Measurements from ENCODE around the gene MID1. TPM values are rescaled to one million over a fixed set of nuclear protein-coding genes. Genes with fewer than 3 reads are reported as not detected.

The MID1 gene, protein sequence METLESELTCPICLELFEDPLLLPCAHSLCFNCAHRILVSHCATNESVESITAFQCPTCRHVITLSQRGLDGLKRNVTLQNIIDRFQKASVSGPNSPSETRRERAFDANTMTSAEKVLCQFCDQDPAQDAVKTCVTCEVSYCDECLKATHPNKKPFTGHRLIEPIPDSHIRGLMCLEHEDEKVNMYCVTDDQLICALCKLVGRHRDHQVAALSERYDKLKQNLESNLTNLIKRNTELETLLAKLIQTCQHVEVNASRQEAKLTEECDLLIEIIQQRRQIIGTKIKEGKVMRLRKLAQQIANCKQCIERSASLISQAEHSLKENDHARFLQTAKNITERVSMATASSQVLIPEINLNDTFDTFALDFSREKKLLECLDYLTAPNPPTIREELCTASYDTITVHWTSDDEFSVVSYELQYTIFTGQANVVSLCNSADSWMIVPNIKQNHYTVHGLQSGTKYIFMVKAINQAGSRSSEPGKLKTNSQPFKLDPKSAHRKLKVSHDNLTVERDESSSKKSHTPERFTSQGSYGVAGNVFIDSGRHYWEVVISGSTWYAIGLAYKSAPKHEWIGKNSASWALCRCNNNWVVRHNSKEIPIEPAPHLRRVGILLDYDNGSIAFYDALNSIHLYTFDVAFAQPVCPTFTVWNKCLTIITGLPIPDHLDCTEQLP
- 7.0 TPM for total RNA-seq
- long read RNA-seq, full-length matches to known transcripts = 3 of 3 reads
- long read RNA-seq, partial matches to known transcripts = 0 of 3 reads
- long read RNA-seq, other reads (novel, unspliced or antisense) = 0 of 3 reads

DNA sequence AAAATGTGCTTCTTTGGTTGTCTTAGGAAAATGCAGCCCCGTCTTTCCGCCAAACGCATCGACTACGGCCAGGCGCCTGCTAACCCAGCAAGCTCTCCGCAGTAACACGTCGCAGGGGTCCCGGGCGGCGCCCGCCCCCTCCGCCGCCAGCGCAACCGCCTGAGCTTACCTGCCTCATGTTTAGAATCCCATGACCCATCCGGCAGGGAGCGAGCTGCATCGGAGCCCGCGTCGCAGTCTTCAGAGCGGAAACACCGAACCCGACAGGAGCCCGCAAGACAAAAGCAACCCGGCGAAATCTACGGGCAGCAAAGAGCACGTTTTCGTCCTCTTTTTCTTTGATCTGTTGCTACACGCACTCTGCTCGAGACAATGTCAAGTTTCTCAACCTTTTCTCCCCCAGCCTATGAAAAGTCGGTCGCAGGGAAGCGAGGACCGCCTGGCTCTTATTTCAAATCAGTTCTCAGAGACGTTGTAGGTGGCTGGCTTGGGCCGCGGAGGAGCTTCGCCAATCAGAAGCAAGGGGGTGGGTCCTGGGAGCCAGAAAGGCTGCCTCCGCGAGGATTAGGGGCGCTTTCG lies at the start of gene MID1:
TSS of gene MID1 (minus strand) at position 465 of the 579 bp plus-strand sequence. CDS start 53,038 bp downstream, outside the sequence.
- intact Hi-C loops (cut with DNase I) = no loop called here
- peak; percentile 82 for DNase-seq (ENCODE audit: missing footprints)
- peak; percentile 90 for ATAC-seq

DNA sequence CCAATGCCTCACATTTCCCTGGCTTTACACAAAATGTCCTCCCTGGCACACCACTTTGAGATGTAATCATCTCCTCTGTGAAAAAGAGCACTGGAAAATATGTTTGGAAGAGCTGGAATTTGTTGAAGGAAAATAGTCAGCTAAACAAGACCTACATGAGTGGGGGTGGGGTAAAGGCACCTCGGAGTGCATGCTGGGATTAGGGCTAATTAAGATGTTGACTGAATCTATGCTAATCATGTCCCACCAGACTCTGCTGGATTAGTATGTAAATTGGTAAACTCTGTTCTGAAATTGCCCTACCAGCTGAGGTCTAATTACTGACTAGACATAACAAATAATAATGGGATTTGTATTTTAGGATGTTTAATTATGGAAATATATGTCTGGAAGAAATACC lies 46.8 kb upstream of the MID1 start:
- intact Hi-C loops (cut with DNase I) = no loop called here
- DNase-seq (ENCODE audit: missing footprints) (no peak), ATAC-seq (no peak)

DNA sequence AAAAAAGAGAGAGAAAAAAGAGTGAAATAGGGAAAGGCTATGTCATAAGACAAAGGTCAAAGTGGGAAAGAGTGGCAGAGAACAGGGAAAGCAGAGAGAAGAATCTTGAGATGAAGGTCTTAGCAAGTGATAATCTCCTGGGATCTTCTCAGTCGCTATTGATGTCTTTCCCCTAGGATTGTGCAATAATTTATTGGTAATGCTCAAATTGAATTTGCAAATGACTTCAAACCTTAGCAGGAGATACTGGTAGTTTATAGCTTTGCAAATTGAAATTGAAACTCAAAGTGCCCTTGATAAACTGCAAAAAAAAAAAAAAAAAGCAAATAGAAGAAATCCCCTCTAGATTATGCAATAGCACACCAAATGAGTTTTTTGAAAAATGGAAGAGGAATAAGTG lies 45.7 kb upstream of the MID1 start:
- intact Hi-C loops (cut with DNase I) = no loop called here
- DNase-seq (ENCODE audit: missing footprints) (no peak), ATAC-seq (no peak)

DNA sequence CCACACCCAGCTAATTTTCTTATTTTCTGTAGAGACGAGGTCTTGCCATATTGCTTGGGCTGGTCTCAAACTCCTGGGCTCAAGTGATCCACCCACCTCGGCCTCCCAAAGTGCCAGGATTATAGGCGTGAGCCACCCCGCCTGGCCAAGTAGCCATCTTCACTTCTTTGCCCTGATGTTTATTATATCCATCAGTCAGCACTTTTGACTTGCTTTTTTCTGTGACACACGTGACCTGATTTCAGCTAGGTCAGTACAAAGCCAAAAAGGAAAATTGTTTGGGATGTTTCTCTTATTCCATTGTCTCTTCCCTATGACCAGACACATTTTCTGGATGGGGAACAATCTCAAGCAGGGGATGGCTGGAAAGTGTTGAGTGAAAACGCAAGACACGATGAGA lies 45.3 kb upstream of the MID1 start:
- DNase-seq (ENCODE audit: missing footprints) = no peak
- intact Hi-C loops (cut with DNase I) = no loop called here
- ATAC-seq = no peak

DNA sequence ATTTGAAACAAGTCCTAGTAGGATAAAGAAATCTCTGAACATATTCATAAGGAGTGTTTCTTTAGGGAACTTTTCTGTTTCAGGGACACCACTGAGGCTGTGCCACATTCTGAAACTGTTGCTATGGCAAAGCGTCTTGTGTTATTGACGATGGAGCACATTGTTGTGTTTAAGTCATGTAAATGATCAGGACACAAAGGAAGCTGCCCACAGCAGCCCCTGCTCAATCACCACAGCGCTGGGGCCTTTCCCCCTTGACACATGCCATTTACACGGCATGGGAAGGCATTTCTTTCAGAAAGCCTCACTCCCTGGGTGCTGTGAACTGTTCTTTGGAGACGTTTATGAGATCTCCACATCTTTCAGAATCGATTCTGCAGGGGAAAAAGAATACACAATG lies 39.8 kb upstream of the MID1 start:
- intact Hi-C loops (cut with DNase I) = no loop called here
- ATAC-seq (no peak), DNase-seq (ENCODE audit: missing footprints) (no peak)

DNA sequence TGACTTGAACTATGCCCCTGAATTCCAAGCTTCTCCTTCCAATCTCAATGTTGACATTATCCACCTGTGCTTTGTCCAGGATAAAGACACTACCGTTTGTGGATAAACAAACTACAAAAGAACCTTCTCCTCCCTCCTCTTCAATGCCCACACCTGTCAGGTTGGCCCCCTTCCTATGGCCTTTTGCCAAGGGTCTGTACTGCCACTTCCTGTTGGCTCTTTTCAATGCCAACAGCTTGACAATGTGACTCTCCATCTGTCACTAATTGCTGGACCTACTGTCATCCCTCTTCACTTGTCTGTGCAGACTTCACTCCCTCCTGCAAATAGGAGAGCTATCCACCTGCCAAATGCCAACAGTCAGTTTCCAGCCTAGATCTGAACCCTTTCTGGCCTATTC lies 35.8 kb upstream of the MID1 start:
- intact Hi-C loops (cut with DNase I) = no loop called here

DNA sequence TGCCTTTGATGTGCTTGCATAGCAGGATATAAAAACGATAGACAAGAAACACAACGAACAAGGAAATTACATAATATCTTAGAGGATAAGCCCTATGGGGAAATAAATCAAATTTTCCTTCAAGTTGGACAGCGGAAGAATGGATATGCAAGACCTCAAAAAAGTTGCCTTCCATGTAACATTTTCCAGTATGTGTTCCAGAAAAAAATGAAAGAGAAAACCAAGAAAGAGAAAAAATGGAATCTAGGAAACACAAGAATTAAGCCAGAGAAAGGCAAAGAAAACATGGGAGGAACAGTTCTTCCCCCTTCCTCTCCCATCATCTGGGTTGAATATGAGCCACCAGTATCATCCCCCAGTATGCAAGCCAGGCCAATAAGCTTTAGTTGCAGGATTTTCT lies 34.6 kb upstream of the MID1 start:
- ATAC-seq (no peak), DNase-seq (ENCODE audit: missing footprints) (no peak)
- intact Hi-C loops (cut with DNase I) = no loop called here

More for the DNA sequence above, 35.8 kb upstream of the MID1 start:
- no peak for DNase-seq (ENCODE audit: missing footprints)
- no peak for ATAC-seq

DNA sequence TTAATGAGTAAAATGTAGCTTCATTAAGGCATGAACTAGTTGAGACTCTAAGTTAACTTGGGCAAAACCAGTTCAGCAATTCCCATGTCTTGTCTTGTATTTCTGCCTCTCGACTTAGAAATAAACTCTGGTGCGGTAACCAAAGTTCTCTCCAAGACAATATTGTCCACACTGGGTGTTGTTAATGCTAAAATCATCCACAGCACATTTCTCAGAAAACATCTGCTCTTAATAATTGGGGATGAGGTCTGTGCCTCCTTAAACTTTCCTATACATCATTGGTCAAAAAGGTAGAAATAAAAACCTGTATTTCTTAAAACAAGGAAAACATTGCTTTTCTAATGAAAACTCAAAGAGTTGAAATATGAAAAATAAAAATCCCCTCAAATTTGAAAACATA lies 32.9 kb upstream of the MID1 start:
- intact Hi-C loops (cut with DNase I) = no loop called here
- ATAC-seq = no peak
- no peak for DNase-seq (ENCODE audit: missing footprints)

DNA sequence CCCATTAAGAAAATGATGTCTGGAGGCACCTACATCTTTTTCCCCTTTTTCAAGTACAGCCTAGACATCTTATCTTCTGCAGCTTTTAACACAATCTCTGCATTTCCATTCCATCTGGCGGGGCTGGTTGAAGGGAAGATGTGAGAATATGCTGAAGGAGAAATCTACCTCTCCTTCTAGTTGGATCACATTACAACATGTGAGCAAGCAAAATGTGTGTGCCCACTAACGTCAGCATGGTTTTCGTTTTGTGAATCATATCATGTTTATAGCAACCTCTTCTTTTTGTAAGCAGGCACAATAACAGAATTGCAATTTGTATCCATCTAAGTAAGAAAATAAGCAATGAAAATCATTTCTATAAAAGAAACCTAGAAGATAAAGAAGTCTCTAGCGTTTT lies 28.9 kb upstream of the MID1 start:
- ATAC-seq (no peak), DNase-seq (ENCODE audit: missing footprints) (no peak)
- intact Hi-C loops (cut with DNase I) = no loop called here

DNA sequence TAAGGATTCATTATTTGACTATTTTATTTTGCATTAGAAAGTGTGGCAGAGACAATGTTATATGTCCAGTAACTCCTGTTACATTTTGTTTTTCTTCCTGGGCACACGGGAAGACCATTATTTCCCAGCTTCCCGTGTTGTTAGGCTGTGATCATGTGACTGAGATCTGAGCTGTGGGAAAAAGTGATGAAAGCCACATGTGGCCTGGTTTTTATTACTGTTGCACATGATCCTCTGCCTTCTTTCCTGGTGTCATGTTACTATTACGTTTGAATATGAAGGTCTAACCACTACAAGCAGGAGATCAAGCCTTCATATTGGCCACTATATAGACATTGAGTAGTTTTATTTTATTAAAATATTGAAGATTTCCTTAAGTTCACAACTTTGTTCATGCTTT lies 28.2 kb upstream of the MID1 start:
- DNase-seq (ENCODE audit: missing footprints) = no peak
- intact Hi-C loops (cut with DNase I) = no loop called here

DNA sequence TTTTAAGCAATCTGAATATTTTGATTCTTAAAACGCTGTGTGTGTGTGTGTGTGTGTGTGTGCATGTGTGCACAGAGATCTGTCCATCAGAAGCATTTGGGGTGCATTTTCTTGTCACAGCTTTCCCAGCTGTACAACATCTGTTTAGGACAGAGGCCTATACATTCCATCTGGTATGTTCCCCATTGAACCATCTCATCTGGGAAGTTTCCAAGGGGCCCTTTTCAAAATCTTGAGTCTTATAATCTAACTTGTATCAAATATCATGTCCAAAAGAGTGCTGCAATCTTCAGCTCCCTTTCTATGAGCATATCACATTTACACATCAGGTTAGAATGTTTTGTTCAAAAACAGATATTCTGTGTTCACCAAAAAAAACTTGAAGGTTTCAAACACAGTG lies 16.5 kb upstream of the MID1 start:
- intact Hi-C loops (cut with DNase I) = loop anchor here (1.0 to 10.0 kb wide), 2 partner anchors 312 to 448 kb away; no protein-coding TSS in a partner anchor
- DNase-seq (ENCODE audit: missing footprints) (no peak), ATAC-seq (no peak)

More for the DNA sequence above, 28.2 kb upstream of the MID1 start:
- no peak for ATAC-seq

DNA sequence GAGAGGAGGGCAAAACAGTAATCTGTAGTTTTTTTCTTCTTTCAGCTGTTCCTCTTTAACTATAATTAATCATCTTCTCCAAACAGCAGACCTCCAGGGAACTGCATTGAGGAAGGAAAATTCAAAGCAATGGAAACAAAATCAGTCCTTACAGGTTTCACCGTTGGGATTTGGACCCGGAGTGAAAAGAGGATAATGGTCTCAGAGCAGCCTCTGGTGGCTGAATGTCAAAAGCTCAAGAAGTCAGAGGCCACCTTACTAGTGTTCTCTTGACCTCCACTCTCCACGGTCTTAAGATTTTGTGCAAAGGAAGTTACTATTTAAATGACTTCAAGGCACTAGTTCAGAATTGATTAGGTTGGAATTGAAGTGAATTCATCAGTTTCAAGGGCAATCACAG lies 16.0 kb upstream of the MID1 start:
- DNase-seq (ENCODE audit: missing footprints) = no peak

DNA sequence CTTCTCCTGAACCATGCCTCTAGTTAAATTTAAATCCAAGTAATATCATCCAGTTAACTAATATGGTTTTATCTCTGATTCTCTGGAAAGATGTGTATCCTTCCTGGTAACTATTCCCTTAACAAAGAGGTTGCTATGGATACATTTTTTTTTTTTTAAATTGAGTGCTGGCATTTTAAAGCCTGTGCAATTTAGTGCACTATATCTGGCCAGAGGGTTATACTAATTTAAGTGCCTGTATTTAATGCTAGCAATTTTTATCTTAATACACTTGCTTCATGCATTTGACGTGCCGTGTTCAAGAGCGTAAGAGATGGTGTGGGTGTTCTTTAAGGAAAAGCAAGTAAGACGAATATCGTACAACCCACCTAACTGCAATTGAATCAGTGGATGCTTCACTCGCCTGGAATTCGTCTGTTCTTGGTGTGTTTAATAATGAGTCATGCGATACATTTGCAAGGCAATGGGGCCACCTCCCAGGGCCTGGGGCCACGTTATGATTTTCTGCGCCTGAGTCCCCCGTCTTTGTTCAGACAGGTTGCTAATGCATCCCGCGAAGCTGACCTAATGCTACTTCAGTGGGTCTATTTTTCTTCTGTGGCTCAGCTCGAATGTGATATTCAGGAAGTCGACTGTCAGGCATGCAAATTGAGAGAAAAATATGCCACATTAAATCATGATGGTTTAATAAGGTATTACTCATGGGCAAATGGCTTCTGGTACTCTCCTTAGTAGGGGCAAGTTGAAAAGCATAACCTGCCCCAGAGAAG lies 14.2 kb upstream of the MID1 start:
- no peak for ATAC-seq
- intact Hi-C loops (cut with DNase I) = loop anchor here (10.0 kb wide), 1 partner anchor 310 kb away; no protein-coding TSS in a partner anchor
- no peak for DNase-seq (ENCODE audit: missing footprints)

More for the DNA sequence above, 16.0 kb upstream of the MID1 start:
- ATAC-seq = peak; percentile 77
- intact Hi-C loops (cut with DNase I) = loop anchor here (1.0 to 10.0 kb wide), 2 partner anchors 312 to 447 kb away; no protein-coding TSS in a partner anchor

DNA sequence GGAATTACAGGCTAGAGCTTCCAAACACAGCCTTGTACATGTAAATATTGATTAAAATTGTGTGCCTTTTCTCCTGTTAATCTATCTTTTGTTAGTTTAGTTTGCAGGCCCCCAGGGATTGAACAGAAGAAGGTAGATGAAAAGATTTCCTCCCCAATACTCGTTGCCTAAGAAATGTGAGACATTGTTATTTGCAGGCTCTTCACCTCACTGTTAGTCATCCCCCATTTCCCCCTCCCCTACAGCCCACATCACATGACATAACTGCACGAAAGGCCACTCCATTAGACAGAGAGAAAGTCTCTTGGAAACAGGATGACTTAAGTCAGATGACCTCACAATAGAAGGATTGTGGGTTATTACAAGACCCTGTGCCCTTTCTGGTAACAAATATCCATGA lies 13.3 kb upstream of the MID1 start:
- ATAC-seq = peak; percentile 72
- intact Hi-C loops (cut with DNase I) = loop anchor here (10.0 kb wide), 1 partner anchor 309 kb away; no protein-coding TSS in a partner anchor
- no peak for DNase-seq (ENCODE audit: missing footprints)

DNA sequence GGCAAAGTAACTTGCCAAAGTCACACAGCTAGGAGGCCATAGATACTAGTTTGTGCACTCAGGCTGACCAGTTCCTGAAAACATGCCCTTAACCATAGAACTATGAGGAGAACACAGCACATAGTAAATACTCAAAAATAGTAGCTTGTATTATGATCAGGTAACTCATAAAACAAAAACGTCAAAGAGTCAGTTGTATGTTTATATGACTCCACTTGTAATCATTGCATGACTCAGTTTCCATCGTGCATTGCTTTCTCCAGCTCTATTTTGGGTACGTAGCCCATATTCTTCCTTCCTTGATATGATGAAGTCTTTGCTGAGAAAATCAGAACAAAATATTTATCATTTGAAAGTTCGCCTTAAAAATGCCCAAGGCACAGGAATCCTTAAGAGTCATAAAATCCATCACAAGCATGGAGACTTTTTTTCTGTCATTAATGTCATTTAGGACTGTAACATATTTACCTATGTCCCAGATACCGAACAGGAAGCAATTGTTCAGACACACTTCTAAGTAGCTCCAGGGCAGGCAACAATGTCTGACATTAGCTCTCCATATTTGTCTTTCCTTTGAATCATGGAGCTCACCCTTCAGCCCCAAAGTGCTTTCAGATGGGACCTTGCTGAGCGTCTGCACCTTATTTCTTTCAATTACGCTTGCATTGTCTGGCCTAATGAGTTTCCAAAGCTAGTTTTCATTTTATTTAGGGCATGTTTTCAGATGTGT lies 11.2 kb upstream of the MID1 start:
- DNase-seq (ENCODE audit: missing footprints) (no peak), ATAC-seq (no peak)
- intact Hi-C loops (cut with DNase I) = loop anchor here (10.0 kb wide), 1 partner anchor 307 kb away; no protein-coding TSS in a partner anchor

DNA sequence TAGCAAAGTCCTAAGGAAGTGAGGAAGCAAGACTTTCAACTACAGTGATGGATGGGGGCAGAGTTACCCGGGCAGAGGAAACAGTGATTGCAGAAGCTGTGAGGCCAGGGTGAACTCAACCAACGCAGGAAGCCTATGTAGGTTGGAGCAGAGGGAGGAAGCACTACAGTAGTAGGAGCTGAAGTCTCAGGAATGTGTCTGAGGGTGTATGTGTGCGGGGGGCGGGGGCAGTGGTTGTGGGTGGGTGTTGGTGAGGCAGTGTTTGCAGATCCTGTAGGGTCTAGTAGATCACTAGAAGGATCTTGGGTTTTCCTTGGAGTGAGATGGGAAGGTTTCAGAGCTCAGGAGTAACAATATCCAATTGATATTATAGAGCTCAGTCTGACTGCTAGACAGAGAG lies 9.9 kb upstream of the MID1 start:
- ATAC-seq (no peak), DNase-seq (ENCODE audit: missing footprints) (no peak)
- intact Hi-C loops (cut with DNase I) = loop anchor here (10.0 kb wide), 1 partner anchor 306 kb away; no protein-coding TSS in a partner anchor

DNA sequence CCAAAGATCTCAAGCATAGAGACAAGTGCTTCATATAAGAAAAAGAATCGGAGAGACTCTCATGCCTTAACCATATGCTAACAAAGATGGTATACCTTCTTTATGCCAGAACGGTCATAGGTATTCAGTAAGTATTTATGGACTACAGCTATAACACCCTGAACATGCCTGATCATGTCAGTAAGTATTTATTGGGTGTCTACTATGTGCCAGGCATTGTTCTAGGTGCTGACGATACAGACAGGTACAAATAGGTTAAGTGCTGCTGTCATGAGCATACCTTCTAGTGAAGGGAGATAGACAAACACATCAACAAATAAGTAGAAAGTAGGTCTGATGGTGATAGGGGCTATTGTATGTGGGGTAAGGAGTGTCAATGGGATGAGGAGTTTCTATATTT lies 9.5 kb upstream of the MID1 start:
- ATAC-seq = no peak
- intact Hi-C loops (cut with DNase I) = loop anchor here (10.0 kb wide), 1 partner anchor 305 kb away; no protein-coding TSS in a partner anchor
- no peak for DNase-seq (ENCODE audit: missing footprints)

DNA sequence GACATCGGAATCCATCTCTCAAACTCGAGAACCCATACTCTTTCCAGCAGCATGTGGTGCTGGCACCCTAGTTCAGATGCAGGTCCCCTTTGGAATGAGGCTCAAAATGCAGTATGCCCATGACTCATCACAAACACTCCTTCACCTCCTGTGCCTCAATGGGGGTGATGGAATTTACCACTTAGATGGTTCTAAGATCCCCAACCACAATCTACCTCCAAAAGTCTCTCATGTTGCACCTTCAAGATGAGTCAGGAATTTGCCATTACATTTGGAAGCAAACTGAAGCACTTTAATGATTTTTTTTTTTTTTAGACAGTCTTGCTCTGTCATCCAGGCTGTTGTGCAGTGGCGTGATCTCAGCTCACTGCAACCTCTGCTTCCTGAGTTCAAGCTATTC lies 8.5 kb upstream of the MID1 start:
- no peak for DNase-seq (ENCODE audit: missing footprints)
- intact Hi-C loops (cut with DNase I) = no loop called here
- ATAC-seq = no peak
